Activated CD4-positive, alpha-beta memory T cell treated with anti-CD3 and anti-CD28 coated beads for 36 hours (primary cell): ENCODE data around the gene ODAD3. TPM values are rescaled to one million over a fixed set of nuclear protein-coding genes. Genes with fewer than 3 reads are reported as not detected.
"Not testable (repeated sequence)": the region's sequence is repeated elsewhere in the genome, so short reads cannot be mapped to it uniquely, and the experiment has no call there.

Experiments
- CTCF ChIA-PET: fragments of 350-600 bp; sonication (Branson Sonifier 250); formaldehyde crosslinking; loops from one replicate; lab custom pipeline; 2021; ENCODE audit warnings: antibody characterized with exemption, inconsistent platforms; lab: Charles Lee
- POLR2A ChIA-PET: fragments of 350-600 bp; sonication (Branson Sonifier 250); formaldehyde crosslinking; loops from one replicate; lab custom pipeline; 2021; ENCODE audit warnings: antibody characterized with exemption; lab: Charles Lee
- DNase-seq: peaks from one replicate; pipeline ENCODE4 v3.0.0-alpha.2; 2020
- H3K27ac Mint-ChIP-seq: one replicate; pipeline ENCODE4 v1.8.0; 2021; ENCODE audit warnings: mixed read lengths
- H3K27me3 Mint-ChIP-seq: one replicate; pipeline ENCODE4 v1.8.0; 2021; ENCODE audit warnings: mixed read lengths
- H3K36me3 Mint-ChIP-seq: one replicate; pipeline ENCODE4 v1.8.0; 2021; ENCODE audit warnings: mixed read lengths
- H3K4me1 Mint-ChIP-seq: one replicate; pipeline ENCODE4 v1.8.0; 2021; ENCODE audit warnings: low read depth, mixed read lengths
- H3K4me3 Mint-ChIP-seq: one replicate; pipeline ENCODE4 v1.8.0; 2021; ENCODE audit warnings: mild to moderate bottlenecking, mixed read lengths
- H3K9me3 Mint-ChIP-seq: one replicate; pipeline ENCODE4 v1.8.0; 2021; ENCODE audit warnings: mixed read lengths
- intact Hi-C: fragments of 100-400 bp; cut with micrococcal nuclease; formaldehyde crosslinking; loops from one replicate; pipeline ENCODE4 v1.15.1; 2023
- total RNA-seq, 2 experiments: library from RNA; stranded (reverse); gene quantifications; one replicate each; pipeline ENCODE4 v1.2.3, GENCODE V29; 2021

ODAD3 gene
- total RNA-seq, 2 experiments from 2014 or later: 0.15 to 0.26 TPM

DNA sequence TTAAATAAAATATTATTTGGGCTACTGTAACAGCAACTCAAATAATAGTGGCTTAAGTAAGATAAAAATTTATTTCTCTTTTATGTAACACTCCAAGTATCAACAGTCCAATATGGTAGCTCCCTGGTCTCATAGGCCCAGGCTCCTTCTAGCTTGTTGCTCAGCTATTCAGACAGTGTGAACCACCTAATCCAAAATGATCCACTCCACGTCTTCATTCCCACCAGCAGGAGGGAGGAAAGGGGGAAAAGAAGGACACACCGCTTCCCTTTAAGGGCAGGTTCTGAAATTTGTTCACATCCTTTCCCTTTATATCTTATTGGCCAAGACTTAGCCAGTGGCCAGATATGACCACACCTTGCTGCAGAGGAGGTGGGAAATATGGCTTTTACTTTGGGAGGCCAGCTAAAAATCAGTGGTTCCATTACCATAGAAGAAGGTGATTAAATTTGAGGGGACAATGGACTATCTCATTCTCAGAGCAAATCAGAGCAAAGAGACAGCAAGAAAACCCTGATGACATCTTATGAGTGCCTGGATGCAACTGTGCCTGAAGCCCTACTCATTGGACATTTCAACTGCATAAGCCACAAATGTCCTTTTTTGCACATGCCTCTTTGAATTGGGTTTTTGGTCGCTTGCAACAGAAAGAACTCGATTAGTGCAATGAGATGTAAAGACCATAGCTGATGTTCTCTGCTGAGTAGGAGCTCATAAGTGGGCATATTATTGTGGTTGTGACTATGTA, 43.8 kb downstream of the ODAD3 start:
- intact Hi-C loops: no loop called here
- peaks cover 4% of the 10 kb centered on the region for H3K27me3 Mint-ChIP-seq
- POLR2A ChIA-PET: interaction anchor here (1.6 kb wide), 1 partner anchor 9 kb away, joined by 3 read pairs; no protein-coding TSS in a partner anchor

DNA sequence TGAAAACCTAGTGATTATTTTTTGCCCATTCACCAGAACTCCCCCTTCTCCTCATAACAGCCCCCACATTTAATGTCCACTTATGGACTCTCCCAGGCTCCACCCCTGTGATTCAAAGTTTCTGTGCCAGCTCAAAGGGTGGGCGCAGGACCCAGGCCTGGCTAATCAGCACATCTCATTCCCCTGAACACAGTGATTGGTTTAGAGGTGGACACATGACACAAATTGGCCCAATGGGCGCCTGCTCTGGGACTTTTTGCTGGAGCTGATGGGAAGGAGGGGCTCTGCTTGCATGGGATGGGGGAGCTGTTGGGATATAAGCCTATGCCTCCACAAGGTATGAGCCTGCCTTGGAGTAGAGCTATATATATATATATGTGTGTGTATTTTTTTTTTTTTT, 44.6 kb downstream of the ODAD3 start:
- intact Hi-C loops: no loop called here
- ChIA-PET CTCF (interaction anchor here (2.5 kb wide), 1 partner anchor 9 kb away, joined by 9 read pairs; no protein-coding TSS in a partner anchor), POLR2A (interaction anchor here (1.6 kb wide), 1 partner anchor 9 kb away, joined by 3 read pairs; no protein-coding TSS in a partner anchor)
- Mint-ChIP-seq H3K4me1 (peaks cover 6% of the 10 kb centered on the region), H3K9me3 (peaks cover 3% of the 10 kb centered on the region), H3K27me3 (peaks cover 3% of the 10 kb centered on the region), H3K36me3 (no peaks in the 10 kb centered on the region), H3K27ac (no peak overlapping the region), H3K4me3 (no peak overlapping the region)
- DNase-seq: no peak

More for the DNA sequence above, 43.8 kb downstream of the ODAD3 start:
- H3K27ac Mint-ChIP-seq: no peak overlapping the region
- H3K4me3 Mint-ChIP-seq: no peak overlapping the region
- peaks cover 3% of the 10 kb centered on the region for H3K9me3 Mint-ChIP-seq
- no peaks in the 10 kb centered on the region for H3K36me3 Mint-ChIP-seq
- no peak for DNase-seq
- H3K4me1 Mint-ChIP-seq: peaks cover 6% of the 10 kb centered on the region
- CTCF ChIA-PET: interaction anchor here (0.8 to 2.5 kb wide), 2 partner anchors 8 to 10 kb away, joined by 3 to 9 read pairs; no protein-coding TSS in a partner anchor

GRCh38 chr19:11387162-11388034, 47.5 kb downstream of the ODAD3 start:
- Mint-ChIP-seq H3K4me1 (peaks cover 11% of the 10 kb centered on the region), H3K4me3 (no peak overlapping the region), H3K9me3 (peaks cover 3% of the 10 kb centered on the region), H3K36me3 (no peaks in the 10 kb centered on the region), H3K27me3 (peaks cover 5% of the 10 kb centered on the region), H3K27ac (no peak overlapping the region)
- CTCF ChIA-PET: interaction anchor here (0.6 kb wide), 2 partner anchors 41 to 133 kb away, joined by 3 to 5 read pairs; no protein-coding TSS in a partner anchor
- no peak for DNase-seq
- POLR2A ChIA-PET: interaction anchor here (0.6 kb wide), 1 partner anchor 24 kb away, joined by 3 read pairs; no protein-coding TSS in a partner anchor
- intact Hi-C loops: no loop called here

- peaks cover 10% of the 10 kb centered on the region for H3K27me3 Mint-ChIP-seq
- H3K9me3 Mint-ChIP-seq: no peaks in the 10 kb centered on the region
- peaks cover 2% of the 10 kb centered on the region for H3K36me3 Mint-ChIP-seq
- intact Hi-C loops: no loop called here
- peaks cover 25% of the 10 kb centered on the region for H3K4me1 Mint-ChIP-seq
- no peak overlapping the region for H3K4me3 Mint-ChIP-seq
- ChIA-PET POLR2A (no interaction called here), CTCF (interaction anchor here (1.0 to 2.2 kb wide), 2 partner anchors 11 to 38 kb away, joined by 3 to 17 read pairs; partner anchors contain the start of gene SWSAP1)
- H3K27ac Mint-ChIP-seq: no peak overlapping the region
- DNase-seq: no peak
Observed at GRCh38 chr19:11384778-11385129, 50.2 kb downstream of the ODAD3 start.

DNA sequence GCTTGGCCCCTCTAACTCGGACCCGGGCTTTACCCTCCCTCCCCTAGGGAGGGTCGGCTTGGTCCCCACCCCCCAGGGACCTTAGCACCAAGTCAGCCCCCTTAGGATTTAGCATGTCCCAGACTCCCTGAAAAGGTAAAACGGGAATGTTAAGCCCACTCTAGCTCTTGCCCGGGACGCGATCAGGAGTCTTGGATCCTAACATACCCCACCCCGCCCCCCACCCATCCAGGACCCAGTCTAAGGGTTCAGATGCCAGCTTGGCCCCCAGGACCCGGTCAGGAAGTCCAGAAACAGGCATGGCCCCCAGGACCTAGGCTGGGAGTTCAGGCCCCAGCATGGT, 51.2 kb downstream of the ODAD3 start:
- peaks cover 10% of the 10 kb centered on the region for H3K27me3 Mint-ChIP-seq
- H3K4me3 Mint-ChIP-seq: no peak overlapping the region
- no peaks in the 10 kb centered on the region for H3K9me3 Mint-ChIP-seq
- CTCF ChIA-PET: interaction anchor here (0.6 to 2.2 kb wide), 14 partner anchors 9 to 420 kb away, joined by 3 to 17 read pairs (median 4); partner anchors contain the start of genes CCDC159, ODAD3, PRKCSH and RAB3D
- H3K36me3 Mint-ChIP-seq: peaks cover 2% of the 10 kb centered on the region
- H3K27ac Mint-ChIP-seq: no peak overlapping the region
- POLR2A ChIA-PET: interaction anchor here (0.9 to 1.8 kb wide), 3 partner anchors 9 to 62 kb away, joined by 3 to 7 read pairs (median 3); partner anchors contain the start of genes ODAD3 and SWSAP1
- intact Hi-C loops: no loop called here
- H3K4me1 Mint-ChIP-seq: peaks cover 27% of the 10 kb centered on the region
- DNase-seq: no peak

GRCh38 chr19:11382898-11383705, 51.8 kb downstream of the ODAD3 start:
- intact Hi-C loops: loop anchor here (1.0 kb wide), 1 partner anchor 9 kb away; the partner anchor contains the start of gene SWSAP1
- peaks cover 10% of the 10 kb centered on the region for H3K27me3 Mint-ChIP-seq

GRCh38 chr19:11380653-11381537, 54.0 kb downstream of the ODAD3 start:
- Mint-ChIP-seq H3K4me3 (peak overlapping the region; percentile 81), H3K27me3 (peaks cover 10% of the 10 kb centered on the region), H3K9me3 (no peaks in the 10 kb centered on the region), H3K27ac (peak overlapping the region; percentile 90), H3K4me1 (peaks cover 40% of the 10 kb centered on the region), H3K36me3 (peaks cover 17% of the 10 kb centered on the region)
- peak; percentile 98 for DNase-seq
- CTCF ChIA-PET: interaction anchor here (0.6 to 2.7 kb wide), 26 partner anchors 9 to 975 kb away, joined by 3 to 35 read pairs (median 5); partner anchors contain the start of genes CCDC159, ECSIT, ELAVL3 and ODAD3
- POLR2A ChIA-PET: interaction anchor here (0.6 to 2.6 kb wide), 11 partner anchors 10 to 292 kb away, joined by 3 to 11 read pairs (median 4); partner anchors contain the start of genes CCDC159, ELAVL3, LDLR and ODAD3
- intact Hi-C loops: loop anchor here (1.0 to 2.0 kb wide), 2 partner anchors 54 to 102 kb away; partner anchors contain the start of genes ODAD3 and PRKCSH

More at GRCh38 chr19:11382898-11383705, 51.8 kb downstream of the ODAD3 start:
- ChIA-PET POLR2A (interaction anchor here (0.9 to 1.8 kb wide), 3 partner anchors 8 to 63 kb away, joined by 3 to 7 read pairs (median 3); partner anchors contain the start of genes ODAD3 and SWSAP1), CTCF (interaction anchor here (0.6 to 2.2 kb wide), 15 partner anchors 8 to 419 kb away, joined by 3 to 17 read pairs (median 4); partner anchors contain the start of genes CCDC159, ODAD3, PRKCSH and RAB3D)
- Mint-ChIP-seq H3K4me3 (peak overlapping the region; percentile 57), H3K4me1 (peaks cover 31% of the 10 kb centered on the region), H3K27ac (no peak overlapping the region), H3K36me3 (peaks cover 6% of the 10 kb centered on the region), H3K9me3 (no peaks in the 10 kb centered on the region)
- DNase-seq: peak; percentile 64

DNA sequence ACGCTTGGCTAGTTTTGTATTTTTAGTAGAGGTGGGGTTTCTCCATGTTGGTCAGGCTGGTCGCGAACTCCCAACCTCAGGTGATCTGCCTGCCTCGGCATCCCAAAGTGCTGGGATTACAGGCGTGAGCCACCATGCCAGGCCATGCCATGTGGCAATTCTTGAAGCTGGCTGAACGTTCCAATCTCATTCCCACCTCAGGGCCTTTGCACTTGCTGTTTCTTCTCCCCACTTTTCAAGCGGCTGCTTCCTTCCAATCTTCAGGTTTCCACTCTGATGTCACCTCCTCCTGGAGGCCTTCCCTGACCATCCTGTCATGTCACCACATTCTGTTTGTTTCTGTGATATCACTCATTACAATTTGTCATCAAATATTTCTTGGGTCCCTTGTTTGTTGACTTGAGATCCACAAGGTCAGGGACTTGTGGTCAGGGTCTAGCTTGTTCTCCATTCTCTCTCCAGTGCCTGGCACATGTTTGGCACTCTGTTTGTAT, 55.0 kb downstream of the ODAD3 start:
- peaks cover 10% of the 10 kb centered on the region for H3K27me3 Mint-ChIP-seq
- no peaks in the 10 kb centered on the region for H3K9me3 Mint-ChIP-seq
- intact Hi-C loops: loop anchor here (2.0 kb wide), 1 partner anchor 103 kb away; no protein-coding TSS in a partner anchor
- peaks cover 21% of the 10 kb centered on the region for H3K36me3 Mint-ChIP-seq
- POLR2A ChIA-PET: interaction anchor here (1.8 to 2.6 kb wide), 2 partner anchors 34 to 103 kb away, joined by 6 to 9 read pairs; partner anchors contain the start of genes CCDC159 and TMEM205
- H3K27ac Mint-ChIP-seq: peak overlapping the region; percentile 90
- H3K4me3 Mint-ChIP-seq: peak overlapping the region; percentile 81
- DNase-seq: no peak
- peaks cover 43% of the 10 kb centered on the region for H3K4me1 Mint-ChIP-seq
- CTCF ChIA-PET: interaction anchor here (0.5 to 2.7 kb wide), 4 partner anchors 11 to 972 kb away, joined by 3 to 35 read pairs (median 14); partner anchors contain the start of gene ELAVL3

- POLR2A ChIA-PET, H3K4me3 Mint-ChIP-seq, H3K27me3 Mint-ChIP-seq, DNase-seq, H3K9me3 Mint-ChIP-seq, H3K27ac Mint-ChIP-seq, intact Hi-C loops: not testable (repeated sequence)
- Mint-ChIP-seq H3K36me3 (peaks cover 21% of the 10 kb centered on the region), H3K4me1 (peaks cover 43% of the 10 kb centered on the region)
- CTCF ChIA-PET: interaction anchor here (2.7 kb wide), 1 partner anchor 43 kb away, joined by 20 read pairs; no protein-coding TSS in a partner anchor
Observed at GRCh38 chr19:11379269-11379845, 55.6 kb downstream of the ODAD3 start.
